COLO668 (cell line): ENCODE results near the gene MYH10.
A peak's percentile ranks its signal among the peaks of the same experiment; 100 is the strongest.

ENCODE experiments used
- DNase-seq: peaks from one replicate; lab custom pipeline; 2025; ENCODE audit not compliant: unreplicated experiment; lab: John Stamatoyannopoulos, UW

The MYH10 gene

DNA sequence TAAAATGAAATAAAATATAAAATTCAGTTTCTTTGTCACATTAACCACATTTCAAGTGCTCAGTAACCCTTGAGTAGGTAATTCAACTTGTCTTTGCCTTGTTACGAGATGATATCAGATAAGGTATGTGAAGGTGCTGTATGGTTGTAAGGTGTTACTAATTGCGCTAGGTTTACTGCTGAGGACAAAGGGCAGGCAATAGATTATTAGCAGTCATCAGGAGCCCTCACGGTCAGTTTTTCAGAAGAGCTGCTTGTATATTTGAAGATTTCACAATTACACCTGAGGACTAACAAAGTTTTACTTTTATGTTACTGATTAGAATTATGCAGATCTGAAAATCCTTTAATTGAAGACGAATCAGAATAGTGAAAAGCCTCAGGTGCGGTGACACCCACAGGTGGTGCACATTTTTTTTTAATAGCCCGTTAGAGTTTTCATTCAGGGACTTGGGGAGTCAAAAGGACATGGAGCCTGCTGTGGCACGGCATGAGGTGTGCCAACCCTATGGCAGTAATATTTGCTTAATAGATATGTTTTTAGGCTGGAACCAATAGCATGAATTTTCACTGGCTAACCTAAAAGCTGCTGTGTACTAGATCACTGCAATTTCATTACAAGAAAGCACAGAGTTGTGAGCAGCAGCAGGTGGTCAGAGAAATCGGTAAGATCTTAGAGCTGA, 178.5 kb downstream of the MYH10 start:
- DNase-seq, result no peak

DNA sequence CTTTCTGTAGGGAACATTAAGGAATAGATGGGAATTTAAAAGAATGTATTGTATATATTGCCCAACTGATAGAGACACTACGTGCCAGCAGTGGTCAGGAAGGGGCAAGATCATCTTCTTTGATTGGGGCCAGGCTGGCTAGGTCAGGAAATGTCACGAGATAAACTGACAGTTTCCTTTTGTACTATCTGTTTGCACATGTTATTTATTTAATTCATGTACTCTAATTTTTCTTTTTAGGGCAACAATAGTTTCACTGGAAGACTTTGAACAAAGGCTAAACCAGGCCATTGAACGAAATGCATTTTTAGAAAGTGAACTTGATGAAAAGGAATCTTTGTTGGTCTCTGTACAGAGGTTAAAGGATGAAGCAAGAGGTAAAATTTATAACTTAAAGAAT, 182.2 kb downstream of the MYH10 start:
- no peak for DNase-seq

DNA sequence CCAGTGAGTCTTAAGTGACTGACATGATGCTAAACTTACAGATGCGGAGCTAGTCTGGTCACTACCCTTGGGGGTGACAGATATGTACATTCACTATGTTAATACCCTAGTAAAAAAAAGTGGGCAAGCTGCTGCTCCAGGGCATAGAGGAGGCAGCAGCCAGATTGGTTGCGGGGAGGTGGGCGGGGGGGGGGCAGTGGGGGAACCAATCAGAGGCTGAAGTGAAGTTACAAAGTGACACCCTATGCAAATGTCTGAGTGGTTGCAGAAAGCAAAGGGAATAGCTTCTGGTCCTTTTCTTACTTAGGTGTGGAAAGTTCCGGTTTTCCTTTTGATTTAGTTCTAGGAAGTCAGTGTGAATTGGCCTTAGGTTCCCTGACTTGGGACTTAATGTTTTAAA, 182.7 kb downstream of the MYH10 start:
- no peak for DNase-seq

DNA sequence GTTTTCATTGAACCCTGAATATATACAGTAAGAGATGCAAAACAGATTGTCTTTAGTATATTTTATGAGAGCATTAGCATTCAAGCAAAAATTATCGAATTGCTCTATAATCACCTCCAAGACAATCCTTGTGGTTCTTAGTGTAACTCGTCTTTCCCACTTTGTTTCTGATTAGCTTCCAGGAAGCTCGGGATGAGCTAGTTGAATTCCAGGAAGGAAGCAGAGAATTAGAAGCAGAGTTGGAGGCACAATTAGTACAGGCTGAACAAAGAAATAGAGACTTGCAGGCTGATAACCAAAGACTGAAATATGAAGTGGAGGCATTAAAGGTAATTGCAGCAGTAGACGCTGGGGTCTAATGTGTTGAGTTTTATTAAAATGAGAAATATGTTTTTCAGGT, 185.0 kb downstream of the MYH10 start:
- DNase-seq, result no peak

DNA sequence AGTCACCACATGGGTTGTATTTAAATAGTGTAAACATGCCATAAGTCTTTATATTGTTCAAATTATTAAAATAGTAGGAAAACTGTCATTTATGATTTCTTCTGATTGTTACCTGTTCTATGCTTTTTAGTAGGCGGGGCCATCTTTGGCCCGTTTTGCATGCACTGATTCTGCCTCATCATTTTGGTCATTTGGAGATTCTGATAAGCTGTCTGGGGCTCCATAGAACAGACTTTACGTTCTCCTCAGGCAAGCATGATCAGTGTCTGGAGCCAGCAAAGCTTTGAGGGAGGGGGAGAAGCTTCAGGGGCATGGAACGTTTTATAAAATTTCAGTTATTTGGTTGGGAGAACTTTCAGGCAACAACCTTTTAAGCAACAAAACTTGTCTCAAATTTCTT, 186.0 kb downstream of the MYH10 start:
- no peak for DNase-seq

DNA sequence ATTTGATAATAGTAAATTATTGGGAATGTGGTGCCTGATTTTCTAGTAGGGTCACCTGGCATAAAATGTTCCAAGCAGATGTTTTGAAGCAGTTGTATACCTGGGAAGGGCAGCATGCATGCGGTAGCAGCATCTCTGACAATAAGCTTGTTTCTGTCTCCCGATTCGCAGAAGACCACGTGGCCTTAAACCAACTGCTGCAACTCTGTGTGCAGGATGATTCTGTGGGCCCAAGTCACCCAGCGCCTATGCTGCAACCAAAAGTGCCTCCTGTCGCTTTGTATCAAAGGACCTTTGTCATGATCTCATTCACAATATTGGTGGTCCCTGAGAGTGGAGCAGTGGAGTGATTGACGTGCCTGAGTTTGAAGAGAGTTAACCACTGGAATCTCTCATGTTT, 186.8 kb downstream of the MYH10 start:
- DNase-seq, result no peak

DNA sequence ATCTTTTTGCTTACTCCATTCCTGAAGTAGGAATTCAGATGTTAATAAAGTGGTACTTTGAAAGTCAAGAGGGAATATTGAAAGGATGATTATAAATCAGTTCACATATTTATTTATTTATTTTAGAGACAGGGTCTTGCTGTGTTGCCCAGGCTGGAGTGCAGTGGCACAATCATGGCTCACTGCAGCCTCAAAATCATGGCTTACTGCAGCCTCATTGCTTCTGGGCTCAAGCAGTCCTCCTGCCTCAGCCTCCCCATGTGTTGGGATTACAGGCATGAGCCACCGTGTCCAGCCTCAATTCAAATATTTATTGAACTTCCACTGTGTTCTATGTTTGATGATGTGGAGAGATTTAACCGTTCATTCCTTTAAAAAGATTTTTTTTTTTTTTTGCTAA, 188.2 kb downstream of the MYH10 start:
- DNase-seq, result no peak

DNA sequence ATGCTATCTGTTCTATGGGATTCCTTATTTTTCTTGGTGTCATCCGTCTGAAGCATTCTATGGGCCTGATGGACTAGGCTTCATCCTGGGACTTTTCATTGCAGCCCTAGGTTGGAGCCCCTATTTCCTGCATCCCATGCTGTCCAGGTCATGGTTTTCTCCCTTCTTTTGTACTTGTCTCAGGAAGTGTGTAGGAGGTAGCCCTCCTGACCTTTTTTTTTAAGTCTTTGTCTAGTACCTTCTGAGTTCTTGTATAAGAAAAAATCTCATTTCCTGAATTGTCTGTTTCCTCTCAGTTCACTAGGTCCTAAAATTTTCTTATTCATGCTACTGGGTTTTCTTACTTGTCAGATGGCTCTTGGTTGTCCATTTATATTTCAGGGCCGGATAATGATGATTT, 188.8 kb downstream of the MYH10 start:
- DNase-seq, result no peak

DNA sequence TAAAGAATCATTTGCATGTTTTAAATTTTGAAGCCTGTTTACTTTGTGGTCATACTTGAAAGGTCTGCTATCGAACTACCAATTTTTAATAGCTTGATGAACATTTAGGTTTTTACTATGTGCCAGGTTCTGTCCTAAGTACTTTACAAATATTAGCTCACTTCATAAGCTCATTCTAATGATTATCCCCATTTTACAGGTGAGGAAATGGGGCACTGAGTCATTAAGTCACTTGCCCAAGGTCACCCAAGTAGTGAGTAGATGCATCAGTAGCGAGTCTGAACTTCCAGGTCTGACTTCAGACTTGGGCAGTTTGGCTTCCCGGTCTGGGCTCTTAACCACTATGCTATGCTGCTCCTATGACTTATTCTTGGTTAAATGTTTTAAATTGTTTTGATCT, 190.8 kb downstream of the MYH10 start:
- DNase-seq, result no peak

DNA sequence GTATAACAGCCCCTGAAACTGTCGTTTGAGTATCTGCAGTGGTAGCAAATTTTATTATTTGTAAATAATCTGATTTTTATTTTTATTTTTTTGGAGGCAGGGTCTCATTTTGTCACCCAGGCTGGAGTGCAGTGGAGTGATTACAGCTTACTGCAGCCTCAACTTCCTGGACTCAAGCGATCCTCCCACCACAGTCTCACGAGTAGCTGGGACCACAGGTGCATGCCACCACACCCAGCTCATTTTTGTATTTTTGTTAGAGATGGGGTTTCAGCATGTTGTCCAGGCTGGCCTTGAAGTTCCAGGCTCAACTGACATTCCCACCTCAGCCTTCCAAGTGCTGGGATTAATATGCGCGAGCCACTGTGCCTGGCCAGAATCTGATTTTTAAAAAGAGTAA, 192.1 kb downstream of the MYH10 start:
- DNase-seq, result no peak

DNA sequence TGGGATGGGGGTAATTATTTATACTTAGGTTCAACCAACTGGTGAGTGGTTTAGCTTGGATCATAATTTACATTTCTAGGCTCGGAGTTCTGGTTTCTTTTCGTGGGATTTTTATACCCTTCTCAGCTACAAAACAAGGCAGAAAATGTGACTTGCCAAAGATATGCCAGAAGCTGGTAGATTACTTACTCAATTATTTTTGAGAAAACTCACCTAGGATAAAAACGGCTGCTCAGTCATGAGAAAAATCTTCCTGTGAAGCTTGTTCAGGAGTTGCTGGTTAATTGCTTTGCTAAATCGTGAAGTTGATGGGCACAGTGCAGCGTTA, 193.7 kb downstream of the MYH10 start:
- no peak for DNase-seq

DNA sequence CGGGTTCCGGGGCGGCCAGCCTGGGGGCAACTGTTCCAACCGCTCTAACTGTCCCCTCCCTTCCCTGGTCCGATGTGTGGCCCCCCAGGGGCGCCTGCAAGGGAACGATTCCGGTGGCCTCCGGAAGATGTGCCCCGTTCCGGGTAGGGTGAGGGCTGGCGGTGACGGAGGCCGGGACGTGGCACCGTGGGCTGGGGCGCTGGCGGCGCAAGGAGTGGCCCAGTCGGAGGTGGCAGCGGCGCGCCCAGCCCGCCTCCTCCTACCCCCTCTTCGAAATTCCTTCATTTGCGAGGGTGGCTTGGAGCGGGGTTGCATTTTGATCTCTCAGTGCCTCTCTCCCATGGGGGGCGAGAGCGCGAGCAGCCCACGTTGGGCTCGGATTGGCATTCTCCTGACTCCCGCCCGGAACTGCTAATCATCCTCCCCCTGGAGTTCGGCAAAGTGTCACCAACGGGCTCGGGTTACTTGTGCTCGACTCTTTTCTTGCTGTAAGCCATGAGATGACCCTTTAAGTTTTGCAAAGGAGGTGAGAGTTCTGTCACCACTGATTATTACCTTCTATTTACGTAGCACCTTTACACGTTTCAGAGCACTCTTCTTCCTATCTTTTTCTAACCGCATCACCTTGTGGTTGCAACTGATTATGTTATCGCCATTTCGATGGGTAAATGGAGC, 194.2 kb downstream of the MYH10 start:
- DNase-seq, result peak; percentile 49

DNA sequence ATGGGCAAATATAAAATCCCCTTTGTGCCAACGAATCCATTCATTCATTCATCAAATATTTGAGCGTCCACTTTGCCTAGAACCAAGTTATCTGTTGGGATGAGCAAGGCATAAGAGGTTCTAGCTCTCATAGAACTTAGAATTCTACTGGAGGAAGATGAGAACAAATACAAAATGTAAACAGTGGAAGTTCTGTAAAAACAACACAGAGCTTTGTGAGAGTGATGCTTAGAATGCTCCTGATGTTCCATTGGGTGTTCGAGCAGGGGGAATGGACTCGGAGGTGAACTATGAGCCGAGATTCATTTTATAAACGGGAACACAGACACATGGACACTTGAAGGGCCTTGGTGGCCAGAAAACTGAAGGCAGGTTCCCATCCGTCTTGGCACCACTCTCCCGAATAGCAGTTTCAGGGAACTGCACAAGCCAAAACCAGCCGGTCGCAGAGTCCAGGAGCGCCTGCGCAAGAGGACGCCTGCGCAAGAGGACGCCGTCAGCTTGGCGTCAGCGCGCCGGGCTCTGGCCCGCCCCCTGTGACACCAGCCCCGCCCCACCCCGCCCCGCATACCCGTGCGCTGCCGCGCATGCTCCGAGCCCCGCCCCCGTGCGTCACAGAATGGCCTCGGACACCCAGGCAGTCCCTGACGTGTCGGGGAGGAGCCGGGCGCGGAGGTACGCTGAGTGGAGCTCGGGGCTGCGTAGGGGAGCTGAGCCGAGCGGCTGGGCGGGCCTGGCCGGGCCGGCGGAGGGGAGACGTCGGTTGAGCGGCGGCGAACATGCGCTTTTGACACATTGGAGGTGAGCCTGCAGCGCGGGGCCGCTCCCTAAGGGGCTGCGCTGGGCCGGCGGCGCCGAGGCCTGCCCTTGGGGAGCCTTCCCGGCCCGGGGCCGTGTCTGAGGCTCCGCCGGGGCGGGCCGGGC, 195.0 kb downstream of the MYH10 start, which contains the start of gene NDEL1:
TSS of gene NDEL1 (plus strand) at position 640 of the 924 bp plus-strand sequence. CDS start 8,388 bp downstream, outside the sequence.
- DNase-seq, result peak; percentile 96

DNA sequence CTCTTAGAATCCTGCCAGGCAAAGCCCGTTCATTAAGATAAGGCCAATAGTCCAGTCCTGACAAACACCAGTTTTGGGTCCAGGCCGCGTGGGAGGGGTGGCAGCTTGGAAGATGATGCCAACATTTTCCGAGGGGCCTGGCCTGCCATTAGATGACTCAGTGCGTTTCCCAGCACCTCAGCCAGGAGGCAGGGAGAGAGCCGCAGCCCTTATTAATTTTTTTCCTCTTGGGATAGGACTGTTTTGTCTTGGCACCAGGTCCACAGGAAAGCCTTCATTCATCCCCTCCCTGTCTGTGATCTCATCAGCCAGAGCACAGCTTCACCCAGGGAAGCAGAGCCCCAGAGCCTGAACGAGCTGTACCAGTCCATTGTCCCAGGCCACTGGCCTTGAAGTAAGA, 199.6 kb downstream of the MYH10 start:
- DNase-seq, result no peak

DNA sequence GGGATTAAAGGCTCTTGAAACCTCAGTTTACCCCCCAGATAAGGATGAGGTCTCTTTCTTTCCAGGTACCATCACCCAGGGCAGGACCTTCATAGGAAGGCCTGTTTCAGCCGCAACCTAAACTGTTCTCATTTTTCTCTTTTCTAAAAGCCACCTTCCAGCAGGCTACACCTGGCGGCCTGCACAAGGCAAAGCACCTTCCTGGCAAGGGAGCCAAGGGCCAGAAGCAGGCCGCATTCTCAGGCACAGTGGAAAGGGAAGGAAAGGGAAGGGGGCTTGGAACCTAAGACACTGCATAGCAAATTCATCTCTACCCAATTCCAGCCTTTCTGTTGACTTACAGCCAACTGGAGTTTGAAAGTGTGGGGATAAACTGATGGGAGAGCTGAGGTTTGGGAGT, 203.7 kb downstream of the MYH10 start:
- no peak for DNase-seq

DNA sequence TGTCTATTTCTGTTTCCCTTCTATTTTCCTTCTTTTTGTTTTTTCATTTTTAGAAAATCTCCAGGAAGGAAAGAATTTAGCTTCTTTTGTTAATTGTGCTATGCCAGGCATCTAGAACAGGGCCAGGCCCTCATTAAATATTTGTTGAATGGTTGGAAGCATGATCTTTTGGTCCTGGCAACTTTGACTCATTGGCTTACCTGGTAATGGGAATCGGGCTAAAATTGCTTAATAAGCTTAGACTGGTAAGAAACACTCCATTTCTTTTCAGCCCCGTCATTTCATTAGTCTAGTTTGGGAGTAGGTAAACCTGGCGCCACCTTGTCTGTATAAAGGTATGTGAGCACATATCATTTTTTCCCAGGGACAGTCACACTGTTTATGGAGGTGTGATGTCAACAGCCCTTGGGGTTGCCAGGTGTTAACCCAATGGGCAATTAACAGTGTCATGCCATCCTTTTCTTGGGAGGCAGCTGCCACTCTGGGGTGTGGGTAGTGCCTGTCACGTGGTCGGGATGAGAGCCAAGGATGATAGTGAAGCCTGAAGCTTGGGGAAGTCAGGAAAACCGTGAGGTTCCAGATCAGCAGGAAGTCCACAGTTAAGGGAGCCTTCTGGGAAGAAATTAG, 204.3 kb downstream of the MYH10 start:
- peak; percentile 40 for DNase-seq
